Activated T-cell treated with anti-CD3 and anti-CD28 coated beads for 24 hours (primary cell): Measurements from ENCODE around the gene RFESD.
A peak's percentile ranks its signal among the peaks of the same experiment; 100 is the strongest.

Source experiments
- DNase-seq: peaks from one replicate; pipeline ENCODE4 v3.0.0-alpha.2; 2020; ENCODE audit warnings: low read depth

Gene RFESD

GRCh38 chr5:95646569-95647431 lies at the start of gene RFESD:
Gene RFESD, plus strand, starts transcription at chr5:95646777. Its CDS starts 5,495 bp downstream, at chr5:95652272.
- peak; percentile 91 for DNase-seq

DNA sequence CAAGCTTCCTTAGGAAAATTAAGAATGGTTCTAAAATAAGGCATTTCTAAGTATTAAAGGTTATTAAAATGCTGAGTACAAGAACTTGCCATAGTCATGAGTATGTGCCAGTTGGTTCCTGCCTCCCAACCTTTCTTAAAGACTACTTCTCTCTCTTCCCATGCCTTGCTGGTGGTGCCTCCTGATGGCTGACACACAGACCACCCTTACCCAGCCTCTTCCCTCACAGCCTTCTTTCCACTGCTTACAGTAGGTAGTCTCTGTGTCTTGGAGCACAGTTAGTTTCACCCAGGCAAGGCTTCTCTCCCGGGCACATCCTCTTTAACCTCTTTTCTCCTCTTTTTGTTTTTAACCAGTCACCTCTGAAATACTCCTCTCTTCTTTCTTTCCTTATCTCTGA lies 47.3 kb upstream of the RFESD start:
- no peak for DNase-seq

DNA sequence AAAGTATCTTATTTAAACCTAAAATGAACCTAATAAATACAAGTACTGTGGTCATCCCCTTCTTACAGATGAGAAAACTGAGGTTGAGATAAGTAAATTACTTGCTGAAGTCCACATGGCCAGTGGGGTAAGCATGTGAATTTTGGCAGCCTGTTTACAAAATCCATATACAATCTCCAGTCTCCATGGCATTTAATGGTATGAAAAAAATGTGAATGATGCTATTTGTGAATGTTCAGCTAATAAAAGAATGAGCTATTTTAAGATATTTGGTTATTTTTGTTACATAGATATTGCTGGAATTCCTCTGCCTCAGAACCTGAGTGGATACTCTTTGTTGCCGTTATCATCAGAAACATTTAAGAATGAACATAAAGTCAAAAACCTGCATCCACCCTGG lies 46.0 kb upstream of the RFESD start:
- no peak for DNase-seq

GRCh38 chr5:95605786-95606185 lies 40.8 kb upstream of the RFESD start:
- no peak for DNase-seq

DNA sequence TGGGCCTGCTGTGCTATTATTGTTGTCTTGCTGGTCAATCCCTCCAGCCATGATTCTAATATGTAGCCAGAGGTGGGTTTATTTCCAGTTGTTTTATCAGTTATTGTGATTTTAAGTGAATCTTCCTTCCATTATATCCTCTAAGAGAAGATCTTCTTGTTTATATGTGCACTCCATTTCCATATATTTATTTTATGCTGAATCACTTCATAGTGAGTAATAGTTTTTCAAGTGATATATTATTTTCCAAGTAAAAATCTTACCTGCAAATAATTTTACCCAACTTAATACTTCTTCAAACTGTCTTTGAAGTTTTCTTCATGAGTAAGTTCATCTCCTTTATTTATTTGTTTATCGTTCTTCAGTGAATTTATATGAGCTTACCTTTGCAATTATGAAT lies 40.2 kb upstream of the RFESD start:
- DNase-seq, result no peak

GRCh38 chr5:95609711-95610110 lies 36.9 kb upstream of the RFESD start:
- no peak for DNase-seq

DNA sequence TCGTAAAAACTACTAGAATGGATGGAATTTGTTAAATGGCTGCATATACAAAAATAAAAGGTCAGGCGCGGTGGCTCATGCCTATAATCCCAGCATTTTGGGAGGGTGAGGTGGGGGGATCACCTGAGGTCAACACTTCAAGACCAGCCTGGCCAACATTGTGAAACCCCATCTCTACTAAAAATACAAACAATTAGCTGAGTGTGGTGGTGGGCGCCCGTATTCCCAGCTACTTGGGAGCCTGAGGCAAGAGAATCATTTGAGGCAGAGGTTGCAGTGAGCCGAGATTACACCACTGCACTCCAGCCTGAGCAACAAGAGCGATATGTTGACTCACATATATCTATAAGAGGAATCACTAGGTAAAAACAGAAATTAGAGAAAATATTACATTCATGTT lies 36.0 kb upstream of the RFESD start:
- DNase-seq, result no peak

- DNase-seq, result no peak
These were observed 35.2 kb upstream of the RFESD start for GRCh38 chr5:95611396-95611795.

DNA sequence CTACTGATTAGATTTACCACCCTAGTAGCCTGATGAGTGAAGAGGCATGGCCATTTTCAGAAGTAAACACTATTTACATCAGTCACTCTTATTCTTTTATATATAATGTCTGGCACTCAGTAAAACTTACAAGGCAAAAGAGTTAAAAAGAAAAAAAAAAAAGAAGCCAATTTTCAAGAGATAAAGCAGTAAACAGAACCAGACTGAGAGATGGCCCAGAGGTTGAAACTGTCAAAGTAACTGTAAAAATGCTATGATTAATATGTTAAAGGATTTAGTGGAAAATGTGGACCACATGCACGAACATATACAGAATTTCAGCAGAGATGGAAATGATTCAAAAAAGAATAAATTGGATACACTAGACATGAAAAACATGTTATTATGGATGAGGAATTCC lies 33.1 kb upstream of the RFESD start:
- no peak for DNase-seq

GRCh38 chr5:95615164-95615467 lies 31.5 kb upstream of the RFESD start:
- DNase-seq, result no peak

- DNase-seq, result no peak
These were observed 29.5 kb upstream of the RFESD start for GRCh38 chr5:95617057-95617456.

GRCh38 chr5:95619096-95619495 lies 27.5 kb upstream of the RFESD start:
- DNase-seq, result no peak

GRCh38 chr5:95619514-95620029 lies 27.0 kb upstream of the RFESD start:
- no peak for DNase-seq

- DNase-seq, result peak; percentile 48
These were observed 26.3 kb upstream of the RFESD start, which contains the start of gene GPR150 for GRCh38 chr5:95620030-95620869. Gene GPR150, plus strand, starts transcription at chr5:95620087. Its CDS starts 189 bp downstream, at chr5:95620276.

GRCh38 chr5:95620870-95621838 lies 25.4 kb upstream of the RFESD start:
- peak; percentile 29 for DNase-seq

DNA sequence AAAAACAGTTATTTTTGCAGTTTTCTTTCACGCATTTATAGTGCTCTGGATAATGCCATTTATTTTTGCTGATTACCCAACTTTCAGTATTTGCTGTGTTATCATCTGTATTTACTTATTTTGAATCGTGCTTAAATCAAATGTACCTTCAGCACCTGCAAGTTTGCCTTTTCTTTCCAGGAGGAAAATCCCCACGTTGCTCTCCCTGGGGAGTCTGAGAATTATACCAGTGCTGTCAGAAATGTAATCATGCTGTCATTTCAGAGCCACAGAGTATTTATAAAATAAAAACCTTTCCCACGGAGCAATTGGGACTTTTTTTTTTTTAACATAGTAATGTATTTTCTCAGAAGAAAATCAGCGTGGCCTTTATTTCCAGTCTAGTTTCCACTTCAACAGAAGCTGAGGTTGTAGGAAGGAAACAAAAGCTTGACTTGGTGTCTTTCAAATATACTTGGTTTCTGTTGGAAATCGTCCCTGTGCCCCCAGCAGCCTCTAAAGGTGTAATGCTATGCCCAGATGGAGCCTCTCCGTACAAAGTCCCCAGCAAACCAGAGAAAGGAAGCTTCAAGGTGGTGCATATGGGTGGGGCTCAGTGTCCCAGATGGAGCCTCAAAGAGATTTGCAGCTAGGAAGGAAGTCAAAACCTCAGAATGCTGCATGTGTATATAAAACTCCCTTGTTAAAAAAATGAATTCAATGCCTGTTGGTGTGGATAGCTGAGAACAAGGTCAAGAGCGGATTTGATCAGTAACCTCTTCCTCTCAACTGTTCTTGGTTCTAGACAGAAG lies 24.5 kb upstream of the RFESD start:
- DNase-seq, result no peak

DNA sequence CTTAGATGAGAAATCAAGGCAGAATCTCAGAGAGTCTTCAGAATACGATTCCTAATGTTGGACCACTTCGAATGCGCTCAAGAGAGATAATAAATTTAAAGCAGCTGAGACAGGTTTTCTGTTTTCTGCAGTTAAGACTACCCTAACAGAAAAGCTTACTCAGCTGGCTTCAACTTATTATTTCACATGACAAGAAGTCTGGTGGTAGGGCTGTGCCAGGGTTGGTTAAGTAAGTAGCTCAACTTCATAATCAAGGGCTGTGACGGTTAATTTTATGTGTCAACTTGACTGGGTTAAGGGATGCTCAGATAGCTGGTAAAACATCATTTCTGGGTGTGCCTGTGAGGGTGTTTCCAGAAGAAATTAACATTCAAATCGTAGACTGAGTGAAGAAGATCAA lies 22.9 kb upstream of the RFESD start:
- no peak for DNase-seq

GRCh38 chr5:95624368-95624767 lies 22.2 kb upstream of the RFESD start:
- DNase-seq, result no peak

- no peak for DNase-seq
These were observed 19.9 kb upstream of the RFESD start for GRCh38 chr5:95626701-95627100.

- DNase-seq, result no peak
These were observed 18.4 kb upstream of the RFESD start for GRCh38 chr5:95627971-95628810.
